NCI-H2171 treated with DMSO at 0.1 percent for 48 hours (cell line): Measurements from ENCODE around the gene RASSF4.

ENCODE experiments used
- DNase-seq: peaks from one replicate; lab custom pipeline; 2025; lab: John Stamatoyannopoulos, UW

Gene RASSF4

GRCh38 chr10:44963772-44964633 lies 4.4 kb downstream of the RASSF4 start:
- peak; percentile 40 for DNase-seq

- no peak for DNase-seq
These were observed 5.5 kb downstream of the RASSF4 start for GRCh38 chr10:44965104-44965503.

GRCh38 chr10:44965651-44966097 lies 6.1 kb downstream of the RASSF4 start:
- DNase-seq, result no peak

- no peak for DNase-seq
These were observed 6.7 kb downstream of the RASSF4 start for GRCh38 chr10:44966129-44966815.

- no peak for DNase-seq
These were observed 7.4 kb downstream of the RASSF4 start for GRCh38 chr10:44966816-44967509.

- DNase-seq, result no peak
These were observed 8.0 kb downstream of the RASSF4 start for GRCh38 chr10:44967616-44968015.

GRCh38 chr10:44968091-44968490 lies 8.5 kb downstream of the RASSF4 start:
- DNase-seq, result no peak

GRCh38 chr10:44968500-44969400 lies 9.1 kb downstream of the RASSF4 start:
- DNase-seq, result no peak

GRCh38 chr10:44969854-44970253 lies 10.3 kb downstream of the RASSF4 start:
- DNase-seq, result no peak

- no peak for DNase-seq
These were observed 11.3 kb downstream of the RASSF4 start for GRCh38 chr10:44970812-44971395.

GRCh38 chr10:44971434-44971833 lies 11.8 kb downstream of the RASSF4 start:
- no peak for DNase-seq

GRCh38 chr10:44971935-44972757 lies 12.5 kb downstream of the RASSF4 start:
- no peak for DNase-seq

- DNase-seq, result no peak
These were observed 13.3 kb downstream of the RASSF4 start for GRCh38 chr10:44972874-44973306.

GRCh38 chr10:44973323-44974081 lies 13.9 kb downstream of the RASSF4 start:
- DNase-seq, result no peak

- no peak for DNase-seq
These were observed 14.6 kb downstream of the RASSF4 start for GRCh38 chr10:44974082-44974627.

GRCh38 chr10:44974628-44975430 lies 15.2 kb downstream of the RASSF4 start:
- peak; percentile 9 for DNase-seq

- DNase-seq, result peak; percentile 44
These were observed 16.1 kb downstream of the RASSF4 start for GRCh38 chr10:44975431-44976331.
